Activated CD8-positive, alpha-beta T cell treated with anti-CD3 and anti-CD28 coated beads for 36 hours (primary cell): ENCODE measurements around the gene SEPSECS. TPM values are rescaled to one million over a fixed set of nuclear protein-coding genes. Genes with fewer than 3 reads are reported as not detected.

Experiments used
- ATAC-seq: fragments of 200-7000 bp; cut with Tn5 transposase; one replicate; pipeline ENCODE4 v1.10.0; 2021; ENCODE audit warnings: mild to moderate bottlenecking, moderate library complexity
- CTCF ChIA-PET: fragments of 350-600 bp; sonication (Branson Sonifier 250); formaldehyde crosslinking; loops from one replicate; lab custom pipeline; 2021; ENCODE audit warnings: antibody characterized with exemption; lab: Charles Lee
- POLR2A ChIA-PET: fragments of 350-600 bp; sonication (Branson Sonifier 250); formaldehyde crosslinking; loops from one replicate; lab custom pipeline; 2021; ENCODE audit warnings: antibody characterized with exemption; lab: Charles Lee
- DNase-seq: peaks from one replicate; pipeline ENCODE4 v3.0.0-alpha.2; 2020
- H3K27ac Mint-ChIP-seq: one replicate; pipeline ENCODE4 v1.8.0; 2021; ENCODE audit warnings: mild to moderate bottlenecking, mixed read lengths
- H3K27me3 Mint-ChIP-seq: one replicate; pipeline ENCODE4 v1.8.0; 2021; ENCODE audit warnings: mixed read lengths
- H3K36me3 Mint-ChIP-seq: one replicate; pipeline ENCODE4 v1.8.0; 2021; ENCODE audit warnings: low read depth, mixed read lengths
- H3K4me1 Mint-ChIP-seq: one replicate; pipeline ENCODE4 v1.8.0; 2021; ENCODE audit warnings: low read depth, mixed read lengths
- H3K4me3 Mint-ChIP-seq: one replicate; pipeline ENCODE4 v1.8.0; 2021; ENCODE audit warnings: mild to moderate bottlenecking, moderate library complexity, mixed read lengths
- H3K9me3 Mint-ChIP-seq: one replicate; pipeline ENCODE4 v1.8.0; 2021; ENCODE audit warnings: mixed read lengths
- intact Hi-C: fragments of 100-400 bp; cut with micrococcal nuclease; formaldehyde crosslinking; loops from one replicate; pipeline ENCODE4 v1.10.0; 2022
- total RNA-seq, 2 experiments: library from RNA; stranded (reverse); gene quantifications; one replicate each; pipeline ENCODE4 v1.2.3, GENCODE V29; 2021
- TF ChIP-seq, protein P1 (sequence below): fragments of 200-600 bp; IDR thresholded peaks from one replicate; pipeline ENCODE4 v1.8.0; 2022; ENCODE audit warnings: antibody characterized with exemption, mild to moderate bottlenecking

SEPSECS gene
- total RNA-seq, 2 experiments from 2014 or later = 13.9 to 15.2 TPM

- no peak for DNase-seq
- H3K9me3 Mint-ChIP-seq = no peaks in the 10 kb centered on the region
- H3K27me3 Mint-ChIP-seq = no peaks in the 10 kb centered on the region
- TF ChIP-seq, protein P1, sequence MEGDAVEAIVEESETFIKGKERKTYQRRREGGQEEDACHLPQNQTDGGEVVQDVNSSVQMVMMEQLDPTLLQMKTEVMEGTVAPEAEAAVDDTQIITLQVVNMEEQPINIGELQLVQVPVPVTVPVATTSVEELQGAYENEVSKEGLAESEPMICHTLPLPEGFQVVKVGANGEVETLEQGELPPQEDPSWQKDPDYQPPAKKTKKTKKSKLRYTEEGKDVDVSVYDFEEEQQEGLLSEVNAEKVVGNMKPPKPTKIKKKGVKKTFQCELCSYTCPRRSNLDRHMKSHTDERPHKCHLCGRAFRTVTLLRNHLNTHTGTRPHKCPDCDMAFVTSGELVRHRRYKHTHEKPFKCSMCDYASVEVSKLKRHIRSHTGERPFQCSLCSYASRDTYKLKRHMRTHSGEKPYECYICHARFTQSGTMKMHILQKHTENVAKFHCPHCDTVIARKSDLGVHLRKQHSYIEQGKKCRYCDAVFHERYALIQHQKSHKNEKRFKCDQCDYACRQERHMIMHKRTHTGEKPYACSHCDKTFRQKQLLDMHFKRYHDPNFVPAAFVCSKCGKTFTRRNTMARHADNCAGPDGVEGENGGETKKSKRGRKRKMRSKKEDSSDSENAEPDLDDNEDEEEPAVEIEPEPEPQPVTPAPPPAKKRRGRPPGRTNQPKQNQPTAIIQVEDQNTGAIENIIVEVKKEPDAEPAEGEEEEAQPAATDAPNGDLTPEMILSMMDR = no peak
- POLR2A ChIA-PET = no interaction called here
- no peak overlapping the region for H3K4me3 Mint-ChIP-seq
- CTCF ChIA-PET = interaction anchor here (0.9 kb wide), 1 partner anchor 14 kb away, joined by 3 read pairs; no protein-coding TSS in a partner anchor
- peaks cover 35% of the 10 kb centered on the region for H3K4me1 Mint-ChIP-seq
- ATAC-seq = no peak
- H3K36me3 Mint-ChIP-seq = peaks cover 29% of the 10 kb centered on the region
- intact Hi-C loops = no loop called here
- H3K27ac Mint-ChIP-seq = no peak overlapping the region
Measured at GRCh38 chr4:25165916-25166315, 5.7 kb upstream of the SEPSECS start.

DNA sequence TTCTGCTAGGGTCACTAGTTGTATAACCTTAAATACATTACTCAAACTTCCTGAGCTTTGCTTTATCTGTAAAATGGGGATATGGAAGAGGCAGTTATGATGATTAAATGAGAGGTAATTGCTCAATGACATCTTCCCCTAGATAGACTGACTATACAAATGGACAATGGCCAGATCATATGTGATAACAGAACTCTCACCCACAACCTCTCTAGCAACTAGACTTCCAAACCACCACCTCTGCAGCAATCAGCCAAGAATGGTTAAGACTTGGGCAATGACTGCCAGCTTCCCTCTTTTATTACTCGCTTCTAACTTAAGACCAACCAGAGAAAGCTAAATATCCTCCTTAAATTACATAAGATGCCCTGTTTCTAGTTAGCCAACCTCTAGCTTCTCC is 2.9 kb upstream of the SEPSECS start:
- no peak for DNase-seq
- no peak overlapping the region for H3K4me3 Mint-ChIP-seq
- TF ChIP-seq, protein P1 = no peak
- H3K9me3 Mint-ChIP-seq = no peaks in the 10 kb centered on the region
- peaks cover 43% of the 10 kb centered on the region for H3K4me1 Mint-ChIP-seq
- ChIA-PET POLR2A (interaction anchor here (1.7 kb wide), 1 partner anchor 71 kb away, joined by 6 read pairs; the partner anchor contains the start of gene PI4K2B), CTCF (interaction anchor here (0.9 to 3.5 kb wide), 5 partner anchors 16 to 149 kb away, joined by 3 to 22 read pairs (median 5); partner anchors contain the start of gene ZCCHC4)
- H3K36me3 Mint-ChIP-seq = peaks cover 28% of the 10 kb centered on the region
- H3K27me3 Mint-ChIP-seq = no peaks in the 10 kb centered on the region
- H3K27ac Mint-ChIP-seq = no peak overlapping the region
- ATAC-seq = no peak
- intact Hi-C loops = loop anchor here (5.0 kb wide), 1 partner anchor 214 kb away; the partner anchor contains the start of gene ANAPC4

GRCh38 chr4:25162566-25162965 is 2.3 kb upstream of the SEPSECS start:
- no peak overlapping the region for H3K27ac Mint-ChIP-seq
- H3K4me1 Mint-ChIP-seq = peaks cover 45% of the 10 kb centered on the region
- POLR2A ChIA-PET = interaction anchor here (1.5 to 1.7 kb wide), 2 partner anchors 72 to 151 kb away, joined by 3 to 6 read pairs; partner anchors contain the start of gene PI4K2B
- CTCF ChIA-PET = interaction anchor here (1.0 to 3.5 kb wide), 4 partner anchors 17 to 150 kb away, joined by 5 to 22 read pairs (median 17); partner anchors contain the start of gene ZCCHC4
- no peak overlapping the region for H3K4me3 Mint-ChIP-seq
- intact Hi-C loops = loop anchor here (5.0 kb wide), 1 partner anchor 215 kb away; the partner anchor contains the start of gene ANAPC4
- peaks cover 30% of the 10 kb centered on the region for H3K36me3 Mint-ChIP-seq
- TF ChIP-seq, protein P1 = no peak
- H3K27me3 Mint-ChIP-seq = no peaks in the 10 kb centered on the region
- H3K9me3 Mint-ChIP-seq = no peaks in the 10 kb centered on the region
- DNase-seq (no peak), ATAC-seq (no peak)

DNA sequence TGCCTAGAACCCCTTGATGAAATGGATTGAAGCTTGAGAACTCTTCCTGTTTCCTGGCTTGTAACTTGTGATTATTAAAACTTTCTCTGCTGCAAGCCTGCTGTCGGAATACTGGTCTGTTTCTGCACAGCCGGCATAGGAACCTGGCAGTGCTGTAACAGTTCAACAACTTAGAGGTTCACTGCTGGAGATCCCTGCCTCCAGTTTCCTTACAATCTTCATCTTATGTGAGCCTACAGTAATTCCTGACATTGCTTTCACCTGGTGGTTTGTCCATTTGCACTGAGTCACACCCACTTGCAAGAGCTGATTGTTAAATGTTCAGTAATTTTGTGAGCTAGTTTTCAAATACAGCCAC is 1.3 kb upstream of the SEPSECS start:
- TF ChIP-seq, protein P1 = no peak
- DNase-seq (no peak), ATAC-seq (no peak)
- POLR2A ChIA-PET = interaction anchor here (0.6 to 1.5 kb wide), 4 partner anchors 72 to 1725 kb away, joined by 3 to 7 read pairs (median 3); partner anchors contain the start of gene PI4K2B
- H3K36me3 Mint-ChIP-seq = peaks cover 31% of the 10 kb centered on the region
- CTCF ChIA-PET = interaction anchor here (0.8 to 3.5 kb wide), 10 partner anchors 16 to 257 kb away, joined by 3 to 22 read pairs (median 6); partner anchors contain the start of genes PI4K2B and ZCCHC4
- H3K9me3 Mint-ChIP-seq = no peaks in the 10 kb centered on the region
- no peaks in the 10 kb centered on the region for H3K27me3 Mint-ChIP-seq
- H3K4me1 Mint-ChIP-seq = peaks cover 42% of the 10 kb centered on the region
- H3K4me3 Mint-ChIP-seq = peak overlapping the region; percentile 81
- H3K27ac Mint-ChIP-seq = peak overlapping the region; percentile 88
- intact Hi-C loops = loop anchor here (5.0 kb wide), 1 partner anchor 216 kb away; the partner anchor contains the start of gene ANAPC4
